ENCODE data around the gene MAPT.
"Not testable (repeated sequence)": the region's sequence is repeated elsewhere in the genome, so short reads cannot be mapped to it uniquely, and the experiment has no call there.

The MAPT gene

DNA sequence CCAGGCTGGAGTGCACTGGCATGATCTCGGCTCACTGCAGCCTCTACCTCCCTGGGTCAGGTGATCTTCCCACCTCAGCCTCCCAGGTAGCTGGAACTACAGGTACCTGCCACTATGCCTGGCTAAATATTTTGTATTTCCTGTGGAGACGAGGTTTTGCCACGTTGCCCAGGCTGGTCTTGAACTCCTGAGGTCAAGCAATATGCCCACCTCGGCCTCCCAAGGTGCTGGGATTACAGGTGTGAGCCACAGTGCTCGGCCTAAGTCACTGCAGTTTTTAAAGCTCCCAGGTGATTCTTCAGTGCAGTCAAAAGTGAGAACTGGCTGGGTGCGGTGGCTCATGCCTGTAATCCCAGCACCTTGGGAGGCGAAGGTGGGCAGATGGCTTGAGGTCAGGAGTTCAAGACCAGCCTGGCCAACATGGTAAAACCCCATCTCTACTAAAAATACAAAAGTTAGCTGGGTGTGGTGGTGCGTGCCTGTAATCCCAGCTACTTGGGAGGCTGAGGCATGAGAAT, 125.1 kb downstream of the MAPT start:
- DNase-seq = not testable (repeated sequence)

DNA sequence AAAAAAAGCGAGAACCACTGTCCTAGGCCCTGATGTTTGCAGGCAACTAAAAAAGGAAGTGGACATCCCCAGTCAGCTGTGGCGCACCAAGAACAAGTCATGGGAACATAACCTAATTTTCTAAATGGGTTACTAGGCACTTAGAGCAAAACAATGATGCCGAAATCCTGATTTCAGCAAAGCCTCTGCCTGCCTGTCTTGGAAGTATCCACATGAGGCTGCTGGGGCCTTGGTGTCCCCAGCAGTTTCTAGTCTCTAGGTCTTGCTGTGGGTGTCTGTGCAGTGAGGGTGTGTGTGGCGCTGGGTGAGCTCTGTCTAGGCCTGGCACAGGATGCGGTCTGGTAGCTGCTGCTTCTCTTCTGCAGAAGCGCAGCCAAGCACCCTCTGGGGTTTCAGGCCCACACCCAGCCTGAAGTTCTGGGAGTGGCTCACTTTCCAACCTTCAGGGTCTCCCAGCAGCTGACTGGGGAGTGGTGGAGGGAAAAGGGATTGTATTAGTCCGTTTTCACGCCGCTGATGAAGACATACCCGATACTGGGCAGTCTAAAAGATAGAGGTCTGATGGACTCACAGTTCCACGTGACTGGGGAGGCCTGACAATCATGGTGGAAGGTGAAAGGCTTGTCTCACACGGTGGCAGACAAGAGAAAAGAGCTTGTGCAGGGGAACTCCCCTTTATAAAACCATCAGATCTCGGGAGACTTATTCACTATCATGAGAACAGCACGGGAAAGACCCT, 125.8 kb downstream of the MAPT start:
- DNase-seq = no peak

DNA sequence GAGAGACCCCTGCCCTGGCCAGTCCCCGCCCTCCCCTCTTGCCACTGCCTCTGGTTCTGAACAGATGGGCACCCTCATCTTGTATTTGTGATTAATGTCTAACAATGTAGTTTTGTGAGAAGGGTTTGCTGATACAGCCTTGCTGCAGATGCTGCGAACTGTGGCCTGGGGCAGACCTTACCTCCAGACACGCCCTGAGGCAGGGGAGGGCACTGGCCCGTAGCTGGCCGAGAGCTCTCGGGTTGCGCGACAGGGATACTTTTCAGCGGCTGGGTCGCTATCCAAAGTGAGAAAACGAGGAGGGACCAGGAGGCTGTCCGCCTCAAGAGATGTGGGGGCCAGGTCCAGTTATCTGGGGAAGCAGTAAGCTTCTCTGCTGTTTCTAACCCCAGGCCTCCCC, 126.6 kb downstream of the MAPT start:
- DNase-seq = no peak

DNA sequence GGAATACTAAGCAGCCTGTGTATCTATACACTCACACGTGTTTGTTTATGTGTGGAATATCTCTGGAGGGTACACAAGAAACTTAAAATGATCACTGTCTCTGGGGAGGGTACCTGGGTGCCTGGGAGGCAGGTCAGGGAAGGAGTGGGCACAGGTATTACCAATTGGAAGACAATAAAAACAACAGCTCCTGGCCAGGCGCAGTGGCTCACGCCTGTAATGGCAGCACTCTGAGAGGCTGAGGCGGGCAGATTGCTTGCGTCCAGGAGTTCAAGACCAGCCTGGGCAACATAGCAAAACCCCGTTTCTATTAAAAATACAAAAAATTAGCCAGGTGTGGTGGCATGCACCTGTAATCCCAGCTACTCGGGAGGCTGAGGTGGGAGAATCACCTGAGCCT, 129.0 kb downstream of the MAPT start:
- not testable (repeated sequence) for DNase-seq

DNA sequence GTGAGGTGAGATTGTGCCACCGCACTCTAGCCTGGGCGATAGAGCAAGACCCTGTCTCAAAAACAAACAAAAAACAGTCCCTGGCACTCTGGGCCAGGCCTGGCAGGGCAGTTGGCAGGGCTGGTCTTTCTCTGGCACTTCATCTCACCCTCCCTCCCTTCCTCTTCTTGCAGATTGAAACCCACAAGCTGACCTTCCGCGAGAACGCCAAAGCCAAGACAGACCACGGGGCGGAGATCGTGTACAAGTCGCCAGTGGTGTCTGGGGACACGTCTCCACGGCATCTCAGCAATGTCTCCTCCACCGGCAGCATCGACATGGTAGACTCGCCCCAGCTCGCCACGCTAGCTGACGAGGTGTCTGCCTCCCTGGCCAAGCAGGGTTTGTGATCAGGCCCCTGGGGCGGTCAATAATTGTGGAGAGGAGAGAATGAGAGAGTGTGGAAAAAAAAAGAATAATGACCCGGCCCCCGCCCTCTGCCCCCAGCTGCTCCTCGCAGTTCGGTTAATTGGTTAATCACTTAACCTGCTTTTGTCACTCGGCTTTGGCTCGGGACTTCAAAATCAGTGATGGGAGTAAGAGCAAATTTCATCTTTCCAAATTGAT, 129.5 kb downstream of the MAPT start:
- no peak for DNase-seq

DNA sequence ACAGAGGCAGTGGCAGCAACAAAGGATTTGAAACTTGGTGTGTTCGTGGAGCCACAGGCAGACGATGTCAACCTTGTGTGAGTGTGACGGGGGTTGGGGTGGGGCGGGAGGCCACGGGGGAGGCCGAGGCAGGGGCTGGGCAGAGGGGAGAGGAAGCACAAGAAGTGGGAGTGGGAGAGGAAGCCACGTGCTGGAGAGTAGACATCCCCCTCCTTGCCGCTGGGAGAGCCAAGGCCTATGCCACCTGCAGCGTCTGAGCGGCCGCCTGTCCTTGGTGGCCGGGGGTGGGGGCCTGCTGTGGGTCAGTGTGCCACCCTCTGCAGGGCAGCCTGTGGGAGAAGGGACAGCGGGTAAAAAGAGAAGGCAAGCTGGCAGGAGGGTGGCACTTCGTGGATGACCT, 130.2 kb downstream of the MAPT start:
- no peak for DNase-seq

DNA sequence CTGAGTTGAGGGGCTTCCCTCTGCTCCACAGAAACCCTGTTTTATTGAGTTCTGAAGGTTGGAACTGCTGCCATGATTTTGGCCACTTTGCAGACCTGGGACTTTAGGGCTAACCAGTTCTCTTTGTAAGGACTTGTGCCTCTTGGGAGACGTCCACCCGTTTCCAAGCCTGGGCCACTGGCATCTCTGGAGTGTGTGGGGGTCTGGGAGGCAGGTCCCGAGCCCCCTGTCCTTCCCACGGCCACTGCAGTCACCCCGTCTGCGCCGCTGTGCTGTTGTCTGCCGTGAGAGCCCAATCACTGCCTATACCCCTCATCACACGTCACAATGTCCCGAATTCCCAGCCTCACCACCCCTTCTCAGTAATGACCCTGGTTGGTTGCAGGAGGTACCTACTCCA, 130.7 kb downstream of the MAPT start:
- DNase-seq = no peak

DNA sequence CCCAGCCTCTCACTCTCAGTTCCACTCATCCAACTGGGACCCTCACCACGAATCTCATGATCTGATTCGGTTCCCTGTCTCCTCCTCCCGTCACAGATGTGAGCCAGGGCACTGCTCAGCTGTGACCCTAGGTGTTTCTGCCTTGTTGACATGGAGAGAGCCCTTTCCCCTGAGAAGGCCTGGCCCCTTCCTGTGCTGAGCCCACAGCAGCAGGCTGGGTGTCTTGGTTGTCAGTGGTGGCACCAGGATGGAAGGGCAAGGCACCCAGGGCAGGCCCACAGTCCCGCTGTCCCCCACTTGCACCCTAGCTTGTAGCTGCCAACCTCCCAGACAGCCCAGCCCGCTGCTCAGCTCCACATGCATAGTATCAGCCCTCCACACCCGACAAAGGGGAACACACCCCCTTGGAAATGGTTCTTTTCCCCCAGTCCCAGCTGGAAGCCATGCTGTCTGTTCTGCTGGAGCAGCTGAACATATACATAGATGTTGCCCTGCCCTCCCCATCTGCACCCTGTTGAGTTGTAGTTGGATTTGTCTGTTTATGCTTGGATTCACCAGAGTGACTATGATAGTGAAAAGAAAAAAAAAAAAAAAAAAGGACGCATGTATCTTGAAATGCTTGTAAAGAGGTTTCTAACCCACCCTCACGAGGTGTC, 131.3 kb downstream of the MAPT start:
- DNase-seq = no peak

DNA sequence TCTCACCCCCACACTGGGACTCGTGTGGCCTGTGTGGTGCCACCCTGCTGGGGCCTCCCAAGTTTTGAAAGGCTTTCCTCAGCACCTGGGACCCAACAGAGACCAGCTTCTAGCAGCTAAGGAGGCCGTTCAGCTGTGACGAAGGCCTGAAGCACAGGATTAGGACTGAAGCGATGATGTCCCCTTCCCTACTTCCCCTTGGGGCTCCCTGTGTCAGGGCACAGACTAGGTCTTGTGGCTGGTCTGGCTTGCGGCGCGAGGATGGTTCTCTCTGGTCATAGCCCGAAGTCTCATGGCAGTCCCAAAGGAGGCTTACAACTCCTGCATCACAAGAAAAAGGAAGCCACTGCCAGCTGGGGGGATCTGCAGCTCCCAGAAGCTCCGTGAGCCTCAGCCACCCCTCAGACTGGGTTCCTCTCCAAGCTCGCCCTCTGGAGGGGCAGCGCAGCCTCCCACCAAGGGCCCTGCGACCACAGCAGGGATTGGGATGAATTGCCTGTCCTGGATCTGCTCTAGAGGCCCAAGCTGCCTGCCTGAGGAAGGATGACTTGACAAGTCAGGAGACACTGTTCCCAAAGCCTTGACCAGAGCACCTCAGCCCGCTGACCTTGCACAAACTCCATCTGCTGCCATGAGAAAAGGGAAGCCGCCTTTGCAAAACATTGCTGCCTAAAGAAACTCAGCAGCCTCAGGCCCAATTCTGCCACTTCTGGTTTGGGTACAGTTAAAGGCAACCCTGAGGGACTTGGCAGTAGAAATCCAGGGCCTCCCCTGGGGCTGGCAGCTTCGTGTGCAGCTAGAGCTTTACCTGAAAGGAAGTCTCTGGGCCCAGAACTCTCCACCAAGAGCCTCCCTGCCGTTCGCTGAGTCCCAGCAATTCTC, 132.1 kb downstream of the MAPT start:
- DNase-seq = no peak

DNA sequence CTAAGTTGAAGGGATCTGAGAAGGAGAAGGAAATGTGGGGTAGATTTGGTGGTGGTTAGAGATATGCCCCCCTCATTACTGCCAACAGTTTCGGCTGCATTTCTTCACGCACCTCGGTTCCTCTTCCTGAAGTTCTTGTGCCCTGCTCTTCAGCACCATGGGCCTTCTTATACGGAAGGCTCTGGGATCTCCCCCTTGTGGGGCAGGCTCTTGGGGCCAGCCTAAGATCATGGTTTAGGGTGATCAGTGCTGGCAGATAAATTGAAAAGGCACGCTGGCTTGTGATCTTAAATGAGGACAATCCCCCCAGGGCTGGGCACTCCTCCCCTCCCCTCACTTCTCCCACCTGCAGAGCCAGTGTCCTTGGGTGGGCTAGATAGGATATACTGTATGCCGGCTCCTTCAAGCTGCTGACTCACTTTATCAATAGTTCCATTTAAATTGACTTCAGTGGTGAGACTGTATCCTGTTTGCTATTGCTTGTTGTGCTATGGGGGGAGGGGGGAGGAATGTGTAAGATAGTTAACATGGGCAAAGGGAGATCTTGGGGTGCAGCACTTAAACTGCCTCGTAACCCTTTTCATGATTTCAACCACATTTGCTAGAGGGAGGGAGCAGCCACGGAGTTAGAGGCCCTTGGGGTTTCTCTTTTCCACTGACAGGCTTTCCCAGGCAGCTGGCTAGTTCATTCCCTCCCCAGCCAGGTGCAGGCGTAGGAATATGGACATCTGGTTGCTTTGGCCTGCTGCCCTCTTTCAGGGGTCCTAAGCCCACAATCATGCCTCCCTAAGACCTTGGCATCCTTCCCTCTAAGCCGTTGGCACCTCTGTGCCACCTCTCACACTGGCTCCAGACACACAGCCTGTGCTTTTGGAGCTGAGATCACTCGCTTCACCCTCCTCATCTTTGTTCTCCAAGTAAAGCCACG, 133.0 kb downstream of the MAPT start:
- no peak for DNase-seq

DNA sequence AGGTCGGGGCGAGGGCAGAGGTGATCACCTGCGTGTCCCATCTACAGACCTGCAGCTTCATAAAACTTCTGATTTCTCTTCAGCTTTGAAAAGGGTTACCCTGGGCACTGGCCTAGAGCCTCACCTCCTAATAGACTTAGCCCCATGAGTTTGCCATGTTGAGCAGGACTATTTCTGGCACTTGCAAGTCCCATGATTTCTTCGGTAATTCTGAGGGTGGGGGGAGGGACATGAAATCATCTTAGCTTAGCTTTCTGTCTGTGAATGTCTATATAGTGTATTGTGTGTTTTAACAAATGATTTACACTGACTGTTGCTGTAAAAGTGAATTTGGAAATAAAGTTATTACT, 133.6 kb downstream of the MAPT start:
- no peak for DNase-seq

DNA sequence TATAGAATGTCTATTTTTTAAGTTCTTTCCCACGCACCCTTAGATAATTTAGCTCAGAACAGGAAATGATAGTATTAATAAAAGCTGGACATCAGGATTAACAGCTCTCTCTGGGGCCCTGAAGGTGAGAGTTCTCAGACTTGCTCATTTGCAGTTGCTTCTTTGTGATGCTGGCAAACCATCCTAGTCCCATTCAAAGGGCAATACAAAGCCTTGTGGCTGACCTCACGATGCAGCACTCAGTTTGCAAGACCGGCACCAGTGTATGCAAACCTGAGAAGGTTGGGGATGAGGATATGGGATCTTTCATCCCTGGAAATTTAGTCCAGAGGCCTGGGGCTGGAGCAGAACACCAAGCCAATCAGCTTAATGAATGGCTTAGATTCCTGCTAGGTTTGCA, 134.0 kb downstream of the MAPT start:
- no peak for DNase-seq

DNA sequence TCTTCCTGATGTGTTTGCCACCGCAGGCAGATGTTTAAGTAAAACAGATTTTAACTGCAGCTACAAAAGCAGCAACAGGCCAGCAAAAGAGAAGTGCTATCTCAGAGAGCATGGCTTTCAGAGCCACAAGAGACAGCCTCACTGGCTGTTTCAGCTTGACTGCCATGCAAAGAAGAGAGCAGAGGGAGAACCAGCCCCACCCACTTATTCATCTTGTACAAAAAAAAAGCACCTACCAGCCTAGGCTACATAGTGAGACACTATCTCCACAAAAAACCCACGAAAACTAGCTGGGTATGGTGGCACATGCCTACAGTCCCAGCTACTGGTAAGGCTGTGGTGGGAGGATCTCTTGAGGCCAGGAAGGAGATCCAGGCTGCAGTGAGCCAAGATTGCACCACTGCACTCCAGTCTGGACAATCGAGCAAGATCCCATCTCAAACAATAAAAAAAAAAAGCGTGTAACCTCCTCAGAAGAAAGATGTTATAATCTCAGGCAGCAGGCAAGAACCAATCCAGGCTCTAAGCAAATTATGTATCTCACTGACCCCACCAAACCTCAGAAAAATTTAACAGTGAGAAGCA, 134.7 kb downstream of the MAPT start:
- no peak for DNase-seq

DNA sequence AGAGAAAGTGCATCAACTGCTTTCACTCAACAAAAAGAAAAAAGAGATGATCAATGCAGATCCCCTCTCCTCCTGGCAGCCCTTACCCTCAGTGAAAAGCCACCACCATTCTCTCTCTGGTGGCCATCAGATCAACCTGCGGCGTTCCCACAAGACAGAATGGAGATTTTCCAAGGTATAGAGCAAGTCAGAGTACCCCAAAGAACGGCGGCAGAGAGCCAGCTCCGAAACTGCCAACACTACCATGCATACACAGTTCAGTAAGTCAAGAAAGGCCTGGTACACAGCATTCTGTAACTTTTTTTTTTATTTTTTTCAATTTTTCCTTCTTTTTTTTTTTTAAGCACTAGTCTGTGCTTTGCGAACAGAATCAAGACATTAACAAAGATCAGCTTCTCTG, 135.3 kb downstream of the MAPT start:
- DNase-seq = no peak

DNA sequence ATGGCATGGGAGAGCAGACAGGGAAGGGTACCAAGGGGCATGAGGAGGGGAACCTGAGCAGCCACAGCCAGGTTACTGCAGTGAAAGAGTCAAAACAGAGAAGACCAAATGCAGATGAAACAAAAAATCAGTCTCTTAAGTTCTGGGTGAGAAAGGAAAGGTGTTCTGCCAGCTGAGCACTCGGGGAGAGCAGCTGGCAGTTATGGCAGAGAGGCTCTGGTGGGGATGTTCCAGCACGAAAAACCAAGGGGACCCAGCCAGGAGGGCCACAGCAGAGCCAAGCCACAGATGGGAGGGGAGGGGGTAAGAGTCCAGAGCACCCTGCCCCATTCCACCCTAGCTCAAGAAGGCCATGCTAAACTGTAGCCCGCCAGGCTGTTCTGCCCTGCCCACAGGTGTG, 136.4 kb downstream of the MAPT start:
- DNase-seq = no peak

DNA sequence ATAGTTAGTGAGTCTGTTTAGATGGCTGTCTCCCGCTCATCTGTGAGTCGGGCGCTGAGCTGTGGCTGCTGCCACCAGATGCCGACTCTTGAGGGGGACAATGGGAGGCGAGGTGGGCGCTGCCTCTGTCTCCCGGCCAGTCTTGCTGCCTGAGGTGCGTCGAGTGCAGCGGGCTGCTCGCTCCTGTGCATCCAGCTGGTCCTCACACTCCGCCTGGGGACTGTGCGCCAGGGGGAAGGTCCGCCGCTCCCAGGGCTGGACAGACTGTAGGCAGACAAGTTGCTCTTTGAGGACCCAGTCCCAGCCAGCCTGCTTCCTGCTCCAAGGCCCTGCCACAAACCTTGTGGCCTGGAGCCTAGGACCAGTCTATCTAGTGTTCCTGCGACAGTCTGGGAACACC, 137.1 kb downstream of the MAPT start:
- no peak for DNase-seq

DNA sequence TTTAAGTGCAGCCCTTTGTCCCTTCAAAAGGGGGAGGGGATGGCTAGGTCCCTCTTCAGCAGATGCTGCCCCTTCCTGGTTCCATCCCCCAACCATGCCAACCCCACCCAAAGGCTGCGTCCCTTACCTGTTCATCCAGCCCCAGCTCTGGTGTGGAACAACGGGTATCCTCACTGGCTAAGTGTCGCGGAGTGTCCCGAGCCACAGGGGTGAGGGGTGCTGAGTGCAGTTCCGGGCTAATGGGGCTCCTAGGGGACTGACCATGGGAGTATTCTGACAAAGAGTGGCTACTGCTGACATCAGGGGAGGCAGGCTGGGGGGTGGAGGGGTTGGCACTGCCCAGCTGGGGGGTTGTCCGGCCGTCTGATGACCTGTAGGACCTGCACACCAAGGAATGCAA, 137.6 kb downstream of the MAPT start:
- DNase-seq = no peak

DNA sequence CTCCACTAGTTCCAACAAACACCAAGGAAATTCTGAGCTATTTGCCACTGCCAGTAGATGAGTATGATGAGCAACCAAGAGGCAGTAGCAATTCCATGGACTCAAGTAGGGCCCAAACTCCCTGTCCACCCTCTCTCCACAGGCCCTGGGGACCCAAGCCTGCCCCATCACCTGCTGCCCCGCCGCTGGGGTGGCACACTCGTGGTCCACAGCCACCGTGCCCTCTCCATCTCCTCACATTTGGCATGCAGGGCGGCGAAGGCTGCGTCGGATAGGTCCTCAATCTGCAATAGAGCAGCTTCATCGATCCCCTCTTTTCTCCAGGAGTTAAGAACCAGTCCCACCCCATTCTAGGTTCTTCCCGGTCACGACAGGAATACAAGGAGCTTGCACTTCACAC, 138.6 kb downstream of the MAPT start:
- DNase-seq = no peak

DNA sequence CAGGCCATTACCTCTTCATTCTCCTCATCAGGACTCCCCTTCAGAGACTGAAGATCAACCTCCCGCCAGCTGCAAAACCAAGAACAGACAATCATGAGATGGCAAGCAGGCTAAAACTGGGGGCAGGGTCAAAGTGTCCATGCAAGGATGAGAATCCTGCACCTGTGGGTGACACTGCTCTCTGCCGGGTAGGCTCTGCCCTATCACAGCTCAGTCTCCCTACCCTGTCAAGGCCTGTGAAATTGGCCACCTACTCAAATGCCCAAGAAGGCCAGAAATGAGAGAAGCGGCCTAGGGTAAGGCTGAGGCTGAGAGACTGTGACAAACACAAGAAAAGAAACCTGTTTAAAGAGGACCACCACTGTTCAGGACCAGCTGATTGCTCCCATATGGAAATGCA, 139.0 kb downstream of the MAPT start:
- no peak for DNase-seq

DNA sequence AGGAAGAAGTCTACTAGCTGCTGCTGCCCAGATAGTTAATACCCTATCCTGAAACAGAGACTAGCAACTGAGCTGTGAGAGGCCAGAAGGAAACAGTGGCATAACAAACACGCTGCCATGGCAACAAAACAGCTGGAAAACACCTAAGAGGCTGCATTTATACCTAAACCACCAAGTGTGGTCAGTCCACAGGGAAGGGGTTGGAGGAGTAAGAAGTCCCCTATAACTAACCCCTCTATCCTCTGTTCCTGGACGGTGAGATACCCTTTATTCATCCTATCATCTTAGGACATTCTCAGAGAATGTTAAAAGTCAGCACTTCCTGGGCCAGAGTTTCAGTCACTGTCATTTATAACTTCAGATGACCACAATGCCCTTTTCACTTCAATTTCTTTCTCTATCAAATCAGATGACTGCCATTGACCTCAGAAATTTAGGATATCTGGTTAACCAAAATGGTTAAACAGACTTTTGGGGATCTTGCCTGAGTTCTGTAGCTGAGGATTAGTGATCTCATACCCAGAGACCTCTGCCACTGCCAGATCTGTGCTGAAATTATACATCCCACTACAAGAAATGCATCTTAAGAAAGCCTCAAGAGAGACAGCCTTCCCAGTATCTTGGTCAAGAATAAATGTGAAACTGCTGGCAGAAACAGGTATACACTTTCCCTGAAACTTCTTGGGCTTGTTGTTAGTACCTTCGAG, 140.9 kb downstream of the MAPT start:
- DNase-seq = no peak

DNA sequence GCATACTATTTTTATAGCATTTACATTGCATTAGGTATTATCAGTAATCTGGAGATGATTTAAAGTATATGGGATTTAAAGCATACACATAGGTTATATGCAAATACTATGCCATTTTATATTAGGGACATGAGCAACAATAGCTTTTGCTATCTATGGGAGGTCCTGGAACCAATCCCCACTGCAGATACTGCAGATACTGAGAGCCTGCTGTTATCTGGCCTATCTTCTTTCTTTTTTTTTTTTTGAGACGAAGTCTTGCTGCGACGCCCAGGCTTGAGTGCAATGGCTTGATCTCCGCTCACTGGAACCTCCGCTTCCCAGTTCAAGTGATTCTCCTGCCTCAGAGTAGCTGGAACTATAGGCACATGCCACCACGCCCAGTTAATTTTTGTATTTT, 142.1 kb downstream of the MAPT start:
- DNase-seq = no peak

All from NCI-H2107 (cell line).